ENCODE measurements around the gene HIGD1C.
A peak's percentile ranks its signal among the peaks of the same experiment; 100 is the strongest.
"Not testable (repeated sequence)": the region's sequence is repeated elsewhere in the genome, so short reads cannot be mapped to it uniquely, and the experiment has no call there.

The HIGD1C gene

DNA sequence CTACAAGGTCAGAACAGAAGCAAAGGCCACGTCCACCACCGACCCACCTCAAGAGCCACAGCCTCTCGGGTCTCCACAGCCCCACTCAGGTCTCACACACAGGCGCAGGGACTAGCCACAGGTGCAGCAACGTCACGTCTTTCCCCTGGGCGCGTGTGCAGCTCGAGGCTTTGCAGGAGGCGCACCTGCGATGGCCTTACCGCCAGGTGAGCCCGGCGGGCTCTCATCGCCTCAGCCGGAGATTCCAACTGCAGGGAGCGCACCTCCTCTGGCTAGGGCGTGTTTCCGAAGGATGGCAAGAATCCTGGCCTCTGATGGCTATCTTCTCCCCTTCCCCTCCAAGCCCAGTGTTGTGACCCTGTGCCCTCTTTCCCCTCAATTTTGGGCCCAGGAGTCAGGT is at the start of gene HIGD1C:
Gene HIGD1C (plus strand): TSS at position 35 of the 400 bp plus-strand sequence. CDS start 1,455 bp downstream, outside the sequence.
- no peak for DNase-seq

DNA sequence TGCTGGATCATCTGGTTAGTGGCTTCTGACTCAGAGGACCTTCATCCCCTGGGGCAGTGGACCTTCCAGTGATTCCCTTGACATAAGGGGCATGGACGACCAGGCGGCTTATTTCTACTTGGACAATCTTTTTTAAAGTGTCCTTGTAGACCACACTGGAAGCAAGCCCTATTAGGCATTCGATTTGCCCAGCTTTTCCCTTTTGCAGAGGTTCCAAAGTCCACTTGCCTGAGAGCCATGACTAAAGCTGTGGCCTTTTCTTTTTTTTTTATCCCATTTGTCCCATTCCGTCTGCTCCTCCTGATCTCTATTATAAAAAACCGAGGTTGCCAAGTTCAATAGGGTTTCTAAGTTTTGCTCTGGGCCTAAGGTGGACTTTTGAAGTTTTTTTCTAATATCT is 43.9 kb upstream of the HIGD1C start:
- not testable (repeated sequence) for DNase-seq

DNA sequence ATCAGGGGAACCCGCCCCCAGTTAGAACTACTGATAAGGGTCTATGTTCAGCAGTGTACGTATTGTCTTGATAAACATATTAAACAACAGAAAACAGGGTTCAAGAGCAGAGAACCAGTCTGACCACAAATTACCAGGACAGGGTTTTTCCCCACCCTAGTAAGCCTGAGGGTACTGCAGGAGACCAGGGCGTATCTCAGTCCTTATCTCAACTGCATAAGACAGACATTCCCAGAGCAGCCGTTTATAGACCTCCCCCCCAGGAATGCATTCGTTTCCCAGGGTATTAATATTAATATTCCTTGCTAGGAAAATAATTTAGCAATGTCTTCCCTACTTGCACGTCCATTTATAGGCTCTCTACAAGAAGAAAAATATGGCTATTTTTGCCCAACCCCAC is 40.0 kb upstream of the HIGD1C start:
- DNase-seq = not testable (repeated sequence)

DNA sequence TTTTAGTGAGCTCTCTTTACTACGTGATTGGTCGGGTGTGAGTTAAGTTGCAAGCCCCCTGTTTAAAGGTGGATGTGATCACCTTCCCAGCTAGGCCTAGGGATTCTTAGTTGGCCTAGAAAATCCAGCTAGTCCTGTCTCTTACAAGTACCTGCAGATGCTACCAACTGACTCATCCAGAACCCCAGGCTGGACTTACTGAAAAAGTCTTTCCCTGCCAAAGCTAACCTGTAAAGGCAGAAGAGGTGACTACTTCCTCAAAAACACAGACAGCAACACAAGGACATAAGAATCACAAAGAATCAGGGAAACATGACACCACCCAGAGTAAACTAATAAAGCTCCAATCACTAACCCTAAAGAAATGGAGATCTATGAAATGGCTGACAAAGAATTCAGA is 39.1 kb upstream of the HIGD1C start:
- no peak for DNase-seq

DNA sequence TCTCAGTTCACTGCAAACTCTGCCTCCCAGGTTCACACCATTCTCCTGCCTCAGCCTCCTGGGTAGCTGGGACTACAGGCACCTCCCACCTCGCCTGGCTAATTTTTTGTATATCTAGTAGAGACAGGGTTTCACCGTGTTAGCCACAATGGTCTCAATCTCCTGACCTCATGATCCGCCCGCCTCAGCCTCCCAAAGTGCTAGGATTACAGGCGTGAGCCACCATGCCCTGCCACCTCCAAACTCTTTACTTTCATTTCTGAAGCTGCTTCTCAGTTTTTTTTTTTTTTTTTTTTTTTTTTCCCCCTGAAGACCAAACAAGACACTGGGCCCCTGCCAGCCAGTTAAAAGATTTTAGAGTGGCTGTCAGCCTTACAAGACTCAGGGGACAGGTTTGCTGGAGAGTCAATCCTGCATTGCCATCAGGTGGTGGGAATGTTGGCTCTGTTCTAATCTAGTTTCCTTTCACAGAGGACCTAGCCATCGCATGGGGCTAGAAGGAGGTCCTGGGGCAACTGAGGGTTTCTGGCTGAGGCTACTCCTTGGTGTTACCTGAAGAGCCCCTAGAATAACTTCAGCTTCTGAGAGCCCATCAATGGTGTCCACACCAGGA is 37.4 kb upstream of the HIGD1C start:
- no peak for DNase-seq

DNA sequence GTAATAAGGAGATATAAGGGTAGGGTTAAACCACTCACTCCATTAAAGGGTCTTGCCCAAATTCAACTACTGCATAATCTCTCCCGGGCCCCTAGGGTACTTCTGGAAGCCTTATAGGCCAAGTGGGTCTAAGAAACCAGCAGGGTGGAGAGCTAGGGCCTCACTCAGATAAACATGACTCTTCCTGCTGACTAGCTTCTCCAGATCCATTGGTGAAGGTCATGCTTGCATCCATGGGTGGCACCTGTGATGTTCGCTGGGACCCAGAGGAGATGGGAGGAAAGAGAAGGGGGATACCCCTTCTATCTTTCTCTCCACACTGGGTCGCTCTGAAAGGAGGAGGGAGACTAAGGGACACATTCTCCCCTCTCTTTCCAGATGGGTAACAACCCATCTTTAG is 36.1 kb upstream of the HIGD1C start:
- no peak for DNase-seq

DNA sequence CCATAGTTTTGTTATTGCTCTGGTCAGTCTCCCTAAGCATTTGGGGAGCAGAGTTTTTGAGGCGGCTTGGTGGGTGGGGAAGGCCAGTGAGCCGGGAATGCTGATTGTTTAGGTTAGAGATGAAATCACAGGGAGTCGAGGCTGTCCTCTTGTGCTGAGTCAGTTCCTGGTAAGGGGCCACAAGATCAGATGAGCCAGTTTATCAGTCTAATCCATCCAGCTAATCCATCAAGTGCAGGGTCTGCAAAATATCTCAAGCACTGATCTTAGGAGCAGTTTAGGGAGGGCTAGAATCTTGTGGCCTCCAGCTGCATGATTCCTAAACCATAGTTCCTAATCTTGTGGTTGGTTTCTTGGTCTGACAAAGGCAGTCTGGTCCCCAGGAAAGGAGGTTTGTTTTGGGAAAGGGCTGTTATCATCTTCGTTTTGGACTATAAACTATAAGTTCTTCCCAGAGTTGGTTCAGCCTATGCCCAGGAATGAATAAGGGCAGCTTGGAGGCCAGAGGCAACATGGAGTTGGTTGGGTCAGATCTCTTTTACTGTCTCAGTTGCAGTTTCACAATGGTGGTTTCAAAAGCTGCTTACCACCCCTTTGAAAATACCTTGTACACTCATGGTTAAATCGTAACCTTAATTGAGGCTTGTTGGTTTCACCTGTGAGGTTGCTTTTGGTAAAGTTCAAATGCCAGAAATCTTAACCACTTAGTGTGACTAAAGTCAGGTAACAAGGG is 33.6 kb upstream of the HIGD1C start:
- no peak for DNase-seq

DNA sequence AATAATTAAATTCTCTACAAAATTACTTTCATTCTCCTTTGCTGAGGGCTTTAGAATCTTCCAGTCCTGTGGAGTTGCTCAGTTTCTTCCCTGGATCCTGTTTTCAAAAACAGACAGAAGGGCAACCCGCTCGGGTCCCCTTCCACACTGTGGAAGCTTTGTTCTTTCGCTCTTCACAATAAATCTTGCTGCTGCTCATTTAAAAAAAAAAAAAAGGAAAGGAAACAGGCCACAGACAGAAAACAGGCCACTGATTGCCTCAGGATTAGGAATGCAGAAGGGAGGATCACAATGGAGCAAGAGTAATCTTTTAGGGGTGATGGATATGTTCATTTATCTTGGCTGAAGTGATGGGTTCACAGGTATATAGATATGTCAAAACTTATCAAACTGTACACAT is 29.5 kb upstream of the HIGD1C start:
- DNase-seq = no peak

DNA sequence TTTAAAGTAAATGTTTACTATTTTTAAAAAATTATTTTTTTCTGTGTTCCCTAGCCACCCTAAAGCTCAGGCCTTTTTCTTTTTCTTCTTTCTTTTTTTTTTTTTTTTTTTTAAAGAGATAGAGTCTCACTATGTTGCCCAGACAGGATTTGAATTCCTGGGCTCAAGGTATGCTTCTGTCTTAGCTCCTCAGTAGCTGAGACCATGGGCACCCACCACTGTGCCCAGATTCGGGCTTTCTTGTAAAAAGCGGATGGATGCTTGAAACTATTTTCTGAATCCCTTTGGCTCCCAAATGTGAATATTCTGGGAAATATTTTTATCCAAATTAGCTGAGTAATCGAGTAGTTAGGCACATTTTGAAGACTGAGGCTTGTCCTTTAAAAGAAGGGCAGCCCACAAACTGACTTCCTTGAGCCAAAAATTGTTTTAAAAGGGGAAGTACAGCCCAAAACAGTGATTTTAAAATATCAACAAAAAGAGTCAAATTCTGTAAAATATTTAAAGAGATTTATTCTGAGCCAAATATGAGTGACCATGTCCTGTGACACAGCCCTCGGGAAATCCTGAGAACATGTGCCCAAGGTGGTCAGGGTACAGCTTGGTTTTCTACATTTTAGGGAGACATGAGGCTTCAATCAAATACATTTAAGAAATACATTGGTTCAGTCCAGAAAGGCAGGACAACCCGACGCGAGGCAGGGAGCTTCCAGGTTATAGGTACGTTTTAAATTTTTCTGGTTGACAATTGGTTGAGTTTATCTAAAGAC is 28.8 kb upstream of the HIGD1C start:
- no peak for DNase-seq

DNA sequence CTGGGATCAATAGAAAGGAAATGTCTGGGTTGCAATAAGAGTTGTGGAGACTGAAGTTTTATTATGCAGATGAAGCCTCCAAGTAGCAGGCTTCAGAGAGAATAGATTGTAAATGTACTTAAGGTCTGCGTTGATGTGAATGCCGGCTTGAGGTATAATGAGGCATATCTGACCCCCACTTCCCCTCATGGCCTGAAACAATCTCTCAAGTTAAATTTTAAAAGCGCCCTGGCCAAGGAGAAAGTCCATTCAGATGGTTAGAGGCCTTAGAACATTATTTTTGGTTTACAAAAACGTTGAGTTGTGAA is 28.3 kb upstream of the HIGD1C start:
- DNase-seq = no peak

DNA sequence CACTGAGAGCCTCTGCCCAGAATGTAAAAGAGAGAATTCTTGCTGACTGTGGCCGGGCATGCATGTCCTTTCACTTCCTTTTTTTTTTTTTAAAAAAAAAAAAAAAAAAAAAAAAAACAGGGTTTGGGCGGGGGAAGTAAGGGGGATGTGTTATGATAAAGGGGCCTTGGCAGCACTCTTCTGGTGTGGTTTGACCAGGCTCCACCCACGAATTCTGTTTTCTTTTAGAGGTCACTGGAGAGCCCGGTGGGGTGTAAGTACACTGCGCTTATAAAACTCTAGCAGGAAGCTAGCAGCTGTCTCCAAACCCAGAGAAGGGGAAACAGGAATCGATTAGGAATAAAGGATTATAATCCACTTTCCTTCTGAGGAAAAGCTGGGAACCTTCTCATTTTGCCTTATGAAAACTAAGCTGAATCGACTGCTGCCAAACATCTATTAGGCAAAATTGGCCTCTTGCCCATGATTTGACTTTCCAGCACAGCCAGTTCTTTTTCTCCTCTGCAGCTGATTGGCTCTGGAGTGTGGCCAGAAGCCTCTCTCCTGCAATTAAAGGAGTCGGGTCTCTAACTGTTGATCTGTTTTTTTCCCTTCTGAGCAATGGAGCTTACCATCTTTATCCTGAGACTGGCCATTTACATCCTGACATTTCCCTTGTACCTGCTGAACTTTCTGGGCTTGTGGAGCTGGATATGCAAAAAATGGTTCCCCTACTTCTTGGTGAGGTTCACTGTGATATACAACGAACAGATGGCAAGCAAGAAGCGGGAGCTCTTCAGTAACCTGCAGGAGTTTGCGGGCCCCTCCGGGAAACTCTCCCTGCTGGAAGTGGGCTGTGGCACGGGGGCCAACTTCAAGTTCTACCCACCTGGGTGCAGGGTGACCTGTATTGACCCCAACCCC is 27.7 kb upstream of the HIGD1C start:
- DNase-seq = peak; percentile 58

DNA sequence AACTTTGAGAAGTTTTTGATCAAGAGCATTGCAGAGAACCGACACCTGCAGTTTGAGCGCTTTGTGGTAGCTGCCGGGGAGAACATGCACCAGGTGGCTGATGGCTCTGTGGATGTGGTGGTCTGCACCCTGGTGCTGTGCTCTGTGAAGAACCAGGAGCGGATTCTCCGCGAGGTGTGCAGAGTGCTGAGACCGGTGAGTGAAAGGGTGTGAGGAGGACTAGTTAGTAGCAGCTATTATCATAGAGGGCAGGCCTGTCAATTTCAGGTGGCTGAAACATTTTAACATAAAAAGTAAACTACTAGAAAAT is 27.0 kb upstream of the HIGD1C start:
- DNase-seq = peak; percentile 11

DNA sequence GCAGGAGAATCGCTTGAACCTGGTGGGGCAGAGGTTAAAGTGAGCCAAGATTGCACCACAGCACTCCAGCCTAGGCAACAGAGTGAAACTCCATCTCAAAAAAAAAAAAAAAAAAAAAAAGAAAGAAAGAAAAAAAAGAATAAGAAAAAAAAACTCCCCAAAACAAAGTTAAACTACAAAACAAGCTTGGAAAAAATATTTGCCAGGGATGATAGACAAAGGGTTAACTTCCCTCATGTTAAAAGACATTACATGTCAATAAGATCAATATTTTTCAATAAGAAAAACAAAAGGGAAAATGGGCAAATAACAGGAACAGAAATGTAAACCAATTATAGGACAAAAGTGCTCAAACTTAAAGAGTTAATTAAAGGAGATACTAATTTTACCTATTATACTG is 26.4 kb upstream of the HIGD1C start:
- no peak for DNase-seq

DNA sequence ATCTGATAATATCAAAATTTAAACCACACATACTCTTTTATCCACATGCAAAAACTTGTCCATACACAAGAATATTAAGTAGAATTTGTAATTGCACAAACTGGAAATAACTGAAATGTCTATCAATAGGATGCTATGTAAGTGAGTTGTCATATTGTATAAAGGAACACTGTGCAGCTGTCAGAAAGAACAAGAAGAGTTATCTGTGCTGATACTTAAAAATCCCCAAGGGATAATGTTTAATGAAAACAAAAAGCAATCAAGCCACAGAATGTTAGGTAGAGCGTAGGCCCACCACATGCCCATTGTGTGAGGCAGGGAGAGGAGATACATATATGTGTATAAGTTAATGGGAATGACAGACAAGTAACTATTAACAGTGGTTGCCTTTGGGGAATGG is 25.9 kb upstream of the HIGD1C start:
- DNase-seq = no peak

DNA sequence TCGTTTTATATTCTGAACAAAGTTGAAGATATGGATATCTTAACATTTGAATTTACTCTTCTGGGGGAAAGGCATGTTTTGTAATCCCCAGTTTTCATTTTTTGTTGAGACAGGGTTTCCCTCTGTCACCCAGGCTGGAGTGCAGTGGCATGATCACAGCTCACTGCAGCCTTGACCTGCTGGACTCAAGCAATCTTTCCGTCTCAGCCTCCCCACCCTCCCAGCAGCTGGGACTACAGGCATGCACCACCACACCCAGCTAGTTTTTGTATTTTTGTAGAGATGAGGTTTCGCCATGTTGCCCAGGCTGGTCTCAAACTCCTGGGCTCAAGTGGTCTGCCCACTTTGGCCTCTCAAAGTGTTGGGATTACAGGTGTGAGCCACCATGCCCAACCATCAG is 25.4 kb upstream of the HIGD1C start:
- DNase-seq = not testable (repeated sequence)

DNA sequence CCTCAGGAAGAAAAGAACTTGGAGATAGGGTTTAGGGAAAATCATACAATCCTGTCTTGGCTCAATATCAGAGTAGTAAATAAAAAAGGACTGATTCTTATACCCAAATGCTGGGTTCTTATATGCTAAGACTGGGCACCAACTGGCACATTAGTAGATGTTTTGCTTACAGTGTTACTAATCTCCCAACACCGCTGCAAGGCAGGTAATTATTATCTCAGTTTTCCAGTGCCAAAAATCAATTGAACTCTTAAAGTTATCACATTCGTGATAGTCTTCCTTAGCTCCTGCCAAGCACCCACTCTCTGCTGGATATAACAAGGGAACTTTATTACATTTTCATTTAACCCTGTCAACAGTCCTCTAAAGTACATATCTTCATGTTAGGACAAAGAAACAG is 25.0 kb upstream of the HIGD1C start:
- no peak for DNase-seq

DNA sequence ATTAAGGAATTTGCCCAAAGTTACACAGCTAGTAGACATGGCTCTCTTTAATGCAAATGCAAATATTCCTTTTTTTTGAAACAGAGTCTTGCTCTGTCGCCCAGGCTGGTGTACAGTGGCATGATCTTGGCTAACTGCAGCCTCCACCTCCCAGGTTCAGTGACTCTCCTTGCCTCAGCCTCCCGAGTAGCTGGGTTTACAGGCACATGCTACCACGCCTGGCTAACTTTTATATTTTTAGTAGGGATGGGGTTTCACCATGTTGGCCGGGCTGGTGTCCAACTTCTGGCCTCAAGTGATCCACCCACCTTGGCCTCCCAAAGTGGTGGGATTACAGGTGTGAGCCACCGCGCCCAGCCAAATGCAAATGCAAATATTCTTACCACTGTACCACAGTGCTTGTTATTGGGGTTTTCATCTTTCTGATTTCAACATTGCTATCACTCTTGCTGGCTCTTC is 24.5 kb upstream of the HIGD1C start:
- no peak for DNase-seq

DNA sequence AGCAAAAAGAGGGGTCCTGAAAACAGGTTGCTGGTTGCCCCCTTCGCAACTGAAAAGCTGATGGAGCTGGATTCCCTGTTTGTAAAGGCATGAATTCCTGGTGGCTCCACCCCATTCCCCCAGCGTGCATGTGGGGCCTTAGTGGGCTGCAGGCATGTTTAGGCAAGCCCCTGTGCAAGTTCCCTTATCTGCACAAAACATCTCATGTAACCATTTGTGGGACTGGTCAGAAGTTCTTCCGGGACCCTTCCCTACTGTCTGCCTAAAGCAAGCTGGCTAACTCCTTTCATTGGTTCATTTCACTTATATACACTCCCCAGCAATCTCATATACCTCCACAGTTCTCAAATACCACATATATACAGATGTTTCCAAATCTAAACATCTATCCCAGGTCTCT is 24.0 kb upstream of the HIGD1C start:
- DNase-seq = no peak

DNA sequence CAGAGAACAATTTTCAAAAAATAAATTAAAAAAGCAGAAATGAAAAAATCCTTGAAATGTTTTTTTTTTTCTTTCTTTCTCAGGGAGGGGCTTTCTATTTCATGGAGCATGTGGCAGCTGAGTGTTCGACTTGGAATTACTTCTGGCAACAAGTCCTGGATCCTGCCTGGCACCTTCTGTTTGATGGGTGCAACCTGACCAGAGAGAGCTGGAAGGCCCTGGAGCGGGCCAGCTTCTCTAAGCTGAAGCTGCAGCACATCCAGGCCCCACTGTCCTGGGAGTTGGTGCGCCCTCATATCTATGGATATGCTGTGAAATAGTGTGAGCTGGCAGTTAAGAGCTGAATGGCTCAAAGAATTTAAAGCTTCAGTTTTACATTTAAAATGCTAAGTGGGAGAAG is 22.5 kb upstream of the HIGD1C start:
- DNase-seq = no peak

DNA sequence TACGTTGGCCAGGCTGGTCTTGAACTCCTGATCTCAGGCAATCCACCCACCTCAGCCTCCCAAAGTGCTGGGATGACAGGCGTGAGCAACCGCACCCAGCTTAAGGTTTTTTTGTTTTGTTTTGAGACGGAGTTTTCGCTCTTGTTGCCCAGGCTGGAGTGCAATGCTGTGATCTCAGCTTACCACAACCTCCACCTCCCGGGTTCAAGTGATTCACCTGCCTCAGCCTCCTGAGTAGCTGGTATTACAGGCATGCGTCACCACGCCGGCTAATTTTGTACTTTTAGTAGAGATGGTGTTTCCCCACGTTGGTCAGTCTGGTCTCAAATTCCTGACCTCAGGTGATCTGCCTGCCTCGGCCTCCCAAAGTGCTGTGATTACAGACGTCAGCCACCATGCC is 21.9 kb upstream of the HIGD1C start:
- not testable (repeated sequence) for DNase-seq

DNA sequence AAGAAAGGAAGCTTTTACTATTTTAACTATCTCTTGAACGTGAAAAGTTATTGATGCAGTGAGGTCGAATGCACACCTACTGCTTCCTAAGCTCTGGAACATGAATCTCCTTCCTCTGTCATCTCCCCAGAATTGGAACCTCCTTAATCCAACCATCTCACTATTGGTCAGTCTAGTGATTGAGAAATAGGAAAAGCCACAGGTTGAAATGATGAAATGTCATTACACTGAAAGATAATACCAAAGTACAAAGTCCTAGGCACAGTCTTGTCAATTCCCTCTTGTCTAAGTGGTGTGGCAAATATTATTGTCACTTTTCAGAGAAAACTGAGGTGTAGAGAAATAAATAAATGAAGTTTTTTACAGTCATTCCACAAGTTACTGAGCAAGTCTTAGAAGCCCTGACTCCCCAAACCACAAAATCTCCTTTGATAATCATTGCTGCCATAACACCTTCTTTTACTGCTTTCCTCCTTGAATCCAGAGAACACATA is 19.5 kb upstream of the HIGD1C start:
- DNase-seq = no peak

DNA sequence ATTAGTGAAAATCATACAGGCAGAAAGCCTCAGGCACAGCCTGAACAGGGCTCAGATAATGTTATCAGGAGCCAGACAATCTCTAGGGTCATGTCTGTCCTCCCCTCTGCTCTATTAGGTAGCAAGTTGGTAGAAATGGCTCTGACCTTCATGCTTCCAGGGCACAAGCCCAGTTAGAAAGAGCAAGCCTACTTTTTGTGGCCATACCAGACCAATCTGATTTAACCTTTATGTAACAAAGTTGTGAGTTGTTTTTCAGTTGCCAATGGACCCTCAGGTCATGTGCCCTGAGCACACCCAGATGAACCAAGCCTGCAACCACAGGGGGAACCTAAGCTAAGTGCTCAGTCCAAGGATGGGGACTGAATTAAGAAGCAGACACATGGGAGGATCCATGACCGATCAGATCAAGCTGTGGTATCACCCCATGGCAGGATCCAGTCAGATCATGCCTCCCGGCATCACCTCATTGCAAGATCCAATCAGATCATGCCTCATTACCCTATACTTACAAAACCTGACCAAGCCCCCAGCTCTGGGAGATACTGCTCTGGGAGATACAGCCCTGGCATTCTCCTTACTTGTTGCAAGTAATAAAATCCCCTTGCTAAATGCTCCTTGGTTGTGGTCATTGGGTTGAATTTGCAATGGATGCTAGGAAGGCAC is 18.8 kb upstream of the HIGD1C start:
- no peak for DNase-seq

Data from NCI-H1436 (cell line).